IMR-90 (cell line): Measurements from ENCODE around the gene SLC25A21. TPM values are rescaled to one million over a fixed set of nuclear protein-coding genes. Genes with fewer than 3 reads are reported as not detected.

Source experiments
- ATAC-seq: fragments of 200-7000 bp; cut with Tn5 transposase; 2 replicates; pipeline ENCODE4 v1.9.1; 2020; ENCODE audit warnings: low read depth, mild to moderate bottlenecking, moderate library complexity
- BruUV-seq: library from RNA; stranded (reverse); fragments of 400-500 nt; replicated peaks from 2 replicates; lab custom pipeline; 2021; lab: Mats Ljungman, UMichigan
- CTCF ChIA-PET: fragments of 300-600 bp; formaldehyde crosslinking; extraction: SDS; loops from one replicate; lab custom pipeline; 2021; ENCODE audit warnings: antibody characterized with exemption; lab: Yijun Ruan, JAX
- POLR2A ChIA-PET: fragments of 300-600 bp; sonication (Branson Sonifier 250); formaldehyde crosslinking; loops from one replicate; lab custom pipeline; 2022; ENCODE audit warnings: antibody characterized with exemption; ENCODE audit not compliant: unreplicated experiment; lab: Charles Lee
- DNase-seq: peaks from one replicate; pipeline ENCODE4 v3.0.0; 2013
- H2AFZ ChIP-seq: replicated peaks from 2 replicates; pipeline ENCODE3; 2013; ENCODE audit warnings: low read length, mild to moderate bottlenecking; ENCODE audit not compliant: poor library complexity
- H2AK5ac ChIP-seq: 2 replicates; pipeline ENCODE4 v1.6.1; 2013; ENCODE audit warnings: low read depth, low read length, inconsistent platforms
- H2AK9ac ChIP-seq: replicated peaks from 2 replicates; pipeline ENCODE3; 2013; ENCODE audit warnings: mild to moderate bottlenecking, low read depth, low read length, moderate library complexity; ENCODE audit not compliant: poor library complexity
- H2BK120ac ChIP-seq: 2 replicates; pipeline ENCODE4 v1.6.1; 2013; ENCODE audit warnings: low read depth, low read length, inconsistent platforms
- H2BK15ac ChIP-seq: 3 replicates; pipeline ENCODE4 v1.6.1; 2013; ENCODE audit warnings: low read depth, low read length, inconsistent platforms
- H2BK20ac ChIP-seq: 2 replicates; pipeline ENCODE4 v1.6.1; 2013; ENCODE audit warnings: low read depth, mild to moderate bottlenecking, inconsistent platforms, low read length, moderate library complexity
- H2BK5ac ChIP-seq: 2 replicates; pipeline ENCODE4 v1.6.1; 2013; ENCODE audit warnings: mild to moderate bottlenecking, low read depth, low read length, inconsistent platforms; ENCODE audit not compliant: poor library complexity, severe bottlenecking
- H3K14ac ChIP-seq: replicated peaks from 2 replicates; pipeline ENCODE4 v1.6.1; 2013; ENCODE audit warnings: low read depth, low read length, inconsistent platforms
- H3K18ac ChIP-seq: 2 replicates; pipeline ENCODE4 v1.6.1; 2013; ENCODE audit warnings: low read depth, low read length, control low read depth
- H3K23ac ChIP-seq: 2 replicates; pipeline ENCODE4 v1.6.1; 2013; ENCODE audit warnings: low read depth, low read length, inconsistent platforms
- H3K27ac ChIP-seq: 2 replicates; pipeline ENCODE4 v1.5.1; 2013; ENCODE audit warnings: mild to moderate bottlenecking, control low read depth, low read length; ENCODE audit not compliant: insufficient read depth
- H3K27me3 ChIP-seq: 2 replicates; pipeline ENCODE4 v1.6.1; 2013; ENCODE audit warnings: low read length; ENCODE audit not compliant: control insufficient read depth, insufficient read depth
- H3K36me3 ChIP-seq: 2 replicates; pipeline ENCODE4 v1.6.1; 2013; ENCODE audit warnings: low read length, mixed read lengths; ENCODE audit not compliant: control insufficient read depth, insufficient read depth
- H3K4ac ChIP-seq: 2 replicates; pipeline ENCODE4 v1.6.1; 2013; ENCODE audit warnings: low read depth, low read length, inconsistent platforms
- H3K4me1 ChIP-seq: 2 replicates; pipeline ENCODE4 v1.6.1; 2013; ENCODE audit warnings: low read length, mixed read lengths; ENCODE audit not compliant: control insufficient read depth, insufficient read depth
- H3K4me2 ChIP-seq: 2 replicates; pipeline ENCODE4 v1.6.1; 2013; ENCODE audit warnings: low read depth, mild to moderate bottlenecking, control low read depth, low read length, moderate library complexity
- H3K4me3 ChIP-seq: 2 replicates; pipeline ENCODE4 v1.5.1; 2013; ENCODE audit warnings: low read depth, mild to moderate bottlenecking, control low read depth, low read length, moderate library complexity; ENCODE audit not compliant: insufficient read depth
- H3K56ac ChIP-seq: 2 replicates; pipeline ENCODE4 v1.6.1; 2013; ENCODE audit warnings: low read length, inconsistent platforms; ENCODE audit not compliant: insufficient read depth; ENCODE audit errors: extremely low read depth
- H3K79me1 ChIP-seq, 2 experiments: 2 replicates each; pipeline ENCODE4 v1.6.1; 2013; ENCODE audit warnings: low read length in 2 of 2, inconsistent platforms in 1 of 2, low read depth in 1 of 2
- H3K9ac ChIP-seq: 2 replicates; pipeline ENCODE4 v1.6.1; 2013; ENCODE audit warnings: low read depth, low read length, control low read depth
- H3K9me1 ChIP-seq: 2 replicates; pipeline ENCODE4 v1.6.1; 2013; ENCODE audit warnings: low read length, inconsistent platforms; ENCODE audit not compliant: insufficient read depth
- H3K9me3 ChIP-seq: 2 replicates; pipeline ENCODE4 v1.6.1; 2013; ENCODE audit warnings: low read length; ENCODE audit not compliant: control insufficient read depth, insufficient read depth
- H4K20me1 ChIP-seq: 2 replicates; pipeline ENCODE4 v1.6.1; 2013; ENCODE audit warnings: low read length, inconsistent platforms; ENCODE audit not compliant: insufficient read depth
- H4K5ac ChIP-seq: 2 replicates; pipeline ENCODE4 v1.6.1; 2013; ENCODE audit warnings: mild to moderate bottlenecking, low read depth, low read length, control low read depth
- H4K8ac ChIP-seq, 2 experiments: 2 replicates each; pipeline ENCODE4 v1.6.1; 2013; ENCODE audit warnings: low read depth in 2 of 2, low read length in 2 of 2, control low read depth in 1 of 2, inconsistent platforms in 1 of 2
- H4K91ac ChIP-seq: 2 replicates; pipeline ENCODE4 v1.6.1; 2013; ENCODE audit warnings: low read depth, low read length, inconsistent platforms; ENCODE audit not compliant: insufficient read depth
- CEBPB ChIP-seq: IDR thresholded peaks from 2 replicates; pipeline ENCODE4 v1.6.1; 2012; ENCODE audit warnings: low read depth, low read length, improper control_type of control experiment
- MAFK ChIP-seq: IDR thresholded peaks from 2 replicates; pipeline ENCODE4 v1.6.1; 2012; ENCODE audit warnings: low read depth, low read length, improper control_type of control experiment
- WGBS, 2 experiments: methylation state at CpG; one replicate each; pipeline versions ENCODE4 v1.1.5 to v1.1.7; 2013; ENCODE audit warnings: missing lambda C conversion rate in 2 of 2; ENCODE audit not compliant: insufficient read length in 1 of 2; ENCODE audit errors: extremely low coverage in 2 of 2; 5-methylcytosine and 5-hydroxymethylcytosine counted together
- dilution Hi-C: fragments of 300-500 bp; cut with HindIII; formaldehyde crosslinking; loops from one replicate; pipeline ENCODE4 v1.14.3; 2018; ENCODE audit warnings: low sequenced_read_pairs; ENCODE audit not compliant: unreplicated experiment
- in situ Hi-C: fragments of 300-500 bp; cut with MboI; formaldehyde crosslinking; loops from 3 replicates; pipeline ENCODE4 v1.14.3; 2019; ENCODE audit warnings: low sequenced_read_pairs, inconsistent platforms, mixed read lengths
- intact Hi-C: fragments of 100-400 bp; cut with micrococcal nuclease; formaldehyde crosslinking; loops from 2 replicates; pipeline ENCODE4 v1.10.0; 2022
- polyA plus RNA-seq, 3 experiments: library from polyadenylated mRNA; depleted of rRNA; stranded (reverse); fragments of >200 nt; gene quantifications; 2 replicates each; pipeline ENCODE4 v1.2.3, GENCODE V29; 2012; ENCODE audit warnings: low replicate concordance in 1 of 3
- total RNA-seq: library from RNA; depleted of rRNA; stranded (reverse); fragments of >200 nt; gene quantifications from 2 replicates; pipeline ENCODE4 v1.2.3, GENCODE V29; 2012

SLC25A21 gene
- total and polyA plus RNA-seq, 2 of the 4 experiments (the other 2 are of a cell fraction) = 0.62 to 0.90 TPM

GRCh38 chr14:36940476-36940875 lies 231.9 kb downstream of the SLC25A21 start:
- Histone ChIP-seq H2AK5ac (no peak overlapping the region), H2AK9ac (no peak overlapping the region), H2BK5ac (no peak overlapping the region), H3K4ac (no peak overlapping the region), H3K9ac (no peak overlapping the region), H2BK20ac (no peak overlapping the region), H3K9me3 (no peaks in the 10 kb centered on the region), H3K56ac (no peak overlapping the region), H3K27me3 (no peaks in the 10 kb centered on the region), H2BK120ac (no peak overlapping the region), H2BK15ac (no peak overlapping the region), H3K27ac (no peak overlapping the region), H3K36me3 (no peaks in the 10 kb centered on the region), H4K20me1 (no peaks in the 10 kb centered on the region), H3K9me1 (peaks cover 9% of the 10 kb centered on the region), H3K4me3 (no peak overlapping the region), H4K91ac (no peak overlapping the region), H3K23ac (no peak overlapping the region), H4K5ac (no peak overlapping the region), H3K18ac (no peak overlapping the region), H3K4me2 (no peak overlapping the region), H3K79me1 (no peaks in the 10 kb centered on the region; a peak in 1 of 4 replicates), H2AFZ (no peak overlapping the region), H3K14ac (no peak overlapping the region), H4K8ac (no peak overlapping the region), H3K4me1 (peaks cover 3% of the 10 kb centered on the region)
- DNase-seq (no peak), ATAC-seq (no peak)
- no TSS peak for BruUV-seq
- in situ Hi-C loops (no loop called here), intact Hi-C loops (loop anchor here (5.0 kb wide), 2 partner anchors 388 to 1058 kb away; no protein-coding TSS in a partner anchor), dilution Hi-C loops (no loop called here)
- ChIA-PET CTCF (interaction anchor here (2.2 to 2.5 kb wide), 2 partner anchors 10 to 177 kb away, joined by 5 to 15 read pairs; no protein-coding TSS in a partner anchor), POLR2A (no interaction called here)
- no CpG with 5 or more reads among the region's 4 CpGs for WGBS, 2 experiments
- TF ChIP-seq CEBPB (peak; percentile 48), MAFK (no peak)
